SK-MEL-5 (cell line): ENCODE measurements around the gene MIGA2. TPM values are rescaled to one million over a fixed set of nuclear protein-coding genes. Genes with fewer than 3 reads are reported as not detected.

ENCODE experiments used
- DNase-seq: peaks from one replicate; pipeline ENCODE4 v3.0.0-alpha.2; 2016; ENCODE audit warnings: low read depth, low spot score
- in situ Hi-C: cut with HindIII; loops from 2 replicates; pipeline ENCODE4 v1.10.0; 2016; ENCODE audit warnings: low sequenced_read_pairs, high pct_unique_total_duplicates, low pct_unique_long_range_greater_than_20kb
- total RNA-seq: library from RNA; depleted of rRNA; stranded (reverse); fragments of >200 nt; shearing (Covaris generic); gene quantifications from 2 replicates; pipeline ENCODE4 v1.2.3, GENCODE V29; 2014

Gene MIGA2
- total RNA-seq, 1 experiment from 2014 or later, result 13.7 TPM

- DNase-seq, result no peak
- in situ Hi-C loops, result no loop called here
Measured at GRCh38 chr9:129078691-129079503, 42.5 kb downstream of the MIGA2 start.

GRCh38 chr9:129079829-129080228, 43.4 kb downstream of the MIGA2 start:
- DNase-seq, result no peak
- in situ Hi-C loops, result no loop called here

- in situ Hi-C loops, result no loop called here
Measured at GRCh38 chr9:129080298-129080600, 43.8 kb downstream of the MIGA2 start.

DNA sequence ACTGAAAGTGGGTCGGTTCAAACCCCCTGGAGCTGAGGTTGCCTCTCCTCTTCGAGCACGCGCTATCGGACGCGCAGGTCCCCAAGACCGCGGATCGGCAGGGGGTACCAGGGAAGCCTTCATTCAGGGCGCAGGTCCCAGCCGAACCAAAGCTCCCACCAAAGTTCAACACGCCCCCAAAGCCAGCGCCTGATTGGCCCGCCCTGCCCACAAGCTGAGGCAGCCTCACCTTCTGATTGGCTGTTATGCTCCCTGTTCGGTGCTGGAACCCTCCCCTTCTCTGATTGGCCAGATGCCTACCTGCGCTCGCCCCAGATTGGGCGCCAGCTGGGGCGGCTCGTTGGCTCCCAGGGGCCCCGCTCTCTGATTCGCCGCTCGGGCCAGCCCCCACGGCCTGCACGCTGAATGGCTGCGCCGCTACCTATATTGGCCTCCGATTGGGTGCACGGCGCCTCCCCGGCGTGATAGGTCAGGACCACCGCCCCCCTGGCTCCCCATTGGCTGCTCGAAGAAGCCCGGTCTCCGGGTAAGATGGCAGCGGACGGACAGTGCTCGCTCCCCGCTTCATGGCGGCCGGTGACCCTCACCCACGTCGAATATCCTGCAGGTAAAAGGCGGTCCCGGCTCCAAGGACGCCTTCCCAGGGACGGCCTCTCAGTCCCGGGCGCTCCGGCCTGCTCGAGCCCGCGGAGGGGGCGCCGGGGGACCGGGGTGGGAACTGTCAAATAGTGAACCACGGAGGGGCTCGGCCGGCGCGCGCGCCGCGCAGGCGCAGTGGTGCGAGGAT, 44.4 kb downstream of the MIGA2 start, which contains the start of gene DOLPP1:
Gene DOLPP1 (plus strand): TSS at position 511 of the 787 bp plus-strand sequence. CDS start 21 bp downstream, at position 532.
- DNase-seq, result peak; percentile 99
- in situ Hi-C loops, result no loop called here

More at GRCh38 chr9:129080298-129080600, 43.8 kb downstream of the MIGA2 start:
- no peak for DNase-seq

DNA sequence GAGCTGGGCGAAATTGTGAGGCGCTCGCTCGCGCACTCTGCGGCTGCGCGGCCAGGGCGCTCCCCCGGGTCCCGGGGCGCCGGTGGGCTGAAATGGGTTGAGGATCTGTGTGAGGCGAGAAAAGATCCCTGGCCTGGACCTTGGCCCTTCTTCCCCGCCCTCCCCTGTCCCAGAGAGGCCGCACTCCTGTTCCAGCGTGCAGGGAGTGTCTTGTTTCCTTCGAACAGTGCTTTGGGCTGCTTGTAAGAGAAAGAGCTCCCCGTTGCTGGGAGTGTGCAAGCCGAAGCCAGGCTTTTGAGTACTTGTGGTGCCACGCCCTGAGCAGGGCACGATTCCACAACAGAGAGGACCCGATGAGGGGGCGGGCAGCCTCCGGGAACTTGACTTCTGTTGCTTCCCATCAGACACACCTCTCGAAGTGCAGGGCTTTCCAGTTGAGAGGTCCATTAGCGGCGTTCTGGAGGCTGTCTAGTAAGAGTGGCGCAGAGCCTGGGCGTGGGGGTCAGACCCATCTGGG, 45.0 kb downstream of the MIGA2 start:
- no peak for DNase-seq
- in situ Hi-C loops, result no loop called here

GRCh38 chr9:129084087-129084486, 47.7 kb downstream of the MIGA2 start:
- in situ Hi-C loops, result no loop called here
- DNase-seq, result no peak

DNA sequence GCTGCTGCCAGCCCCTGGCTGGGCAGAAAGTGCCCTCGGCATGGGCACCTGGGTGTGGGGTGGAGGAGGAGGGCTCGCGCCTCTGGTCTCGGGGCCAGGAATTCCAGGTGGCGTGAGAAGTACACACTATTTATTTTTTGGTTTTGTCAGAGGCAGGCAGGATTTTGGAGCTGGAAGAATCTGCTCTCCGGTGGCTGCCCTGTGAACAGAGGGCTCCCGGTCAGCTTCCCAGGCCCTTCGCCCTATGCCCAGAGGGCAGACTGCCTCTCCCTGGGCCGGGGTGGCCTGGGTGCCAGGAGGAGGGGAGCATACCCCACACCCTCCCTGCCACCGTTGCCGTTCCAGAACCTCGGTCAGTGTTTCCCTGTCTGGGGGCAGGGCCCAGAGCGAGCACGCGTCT, 52.8 kb downstream of the MIGA2 start:
- DNase-seq, result no peak
- in situ Hi-C loops, result no loop called here

- no peak for DNase-seq
- in situ Hi-C loops, result no loop called here
Measured at GRCh38 chr9:129093602-129094386, 57.4 kb downstream of the MIGA2 start.

DNA sequence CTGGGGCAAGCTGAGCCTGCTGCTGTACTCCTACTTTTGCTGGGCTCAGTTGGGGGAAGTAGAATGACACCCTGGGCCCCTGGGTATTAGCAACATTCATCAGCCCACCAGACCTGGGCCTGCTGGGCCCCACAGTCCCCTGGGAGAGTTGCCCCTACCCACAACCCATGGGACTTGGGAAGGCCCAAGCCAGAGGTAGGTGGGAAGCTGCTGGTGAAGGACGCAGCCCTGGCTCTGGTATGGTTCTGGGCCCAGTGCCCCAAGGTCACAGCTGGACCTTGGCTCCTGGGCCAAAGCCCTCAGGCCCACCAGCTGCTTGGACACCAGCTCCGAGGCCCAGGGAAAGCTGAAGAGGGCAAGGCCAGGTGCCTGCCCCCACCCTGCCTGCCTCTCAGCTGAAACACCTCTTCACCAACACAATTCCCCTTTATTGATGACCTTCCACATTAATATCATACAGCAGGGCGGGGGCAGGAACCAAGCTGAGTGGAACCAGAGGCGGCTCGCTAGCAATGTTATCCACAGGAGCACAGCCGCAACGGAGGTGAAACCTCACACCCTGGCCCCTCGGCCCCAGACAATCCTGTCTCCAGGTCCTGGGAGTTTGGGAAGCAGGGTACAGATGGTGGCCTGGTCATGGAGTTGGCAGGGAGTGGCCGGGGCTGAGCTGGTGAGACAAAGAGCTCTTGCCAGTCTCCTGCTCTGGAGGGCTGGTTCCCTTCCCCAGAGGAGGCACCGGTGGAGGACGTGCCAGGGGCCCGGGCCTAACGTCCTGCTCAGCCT, 58.2 kb downstream of the MIGA2 start:
- DNase-seq, result no peak
- in situ Hi-C loops, result no loop called here

DNA sequence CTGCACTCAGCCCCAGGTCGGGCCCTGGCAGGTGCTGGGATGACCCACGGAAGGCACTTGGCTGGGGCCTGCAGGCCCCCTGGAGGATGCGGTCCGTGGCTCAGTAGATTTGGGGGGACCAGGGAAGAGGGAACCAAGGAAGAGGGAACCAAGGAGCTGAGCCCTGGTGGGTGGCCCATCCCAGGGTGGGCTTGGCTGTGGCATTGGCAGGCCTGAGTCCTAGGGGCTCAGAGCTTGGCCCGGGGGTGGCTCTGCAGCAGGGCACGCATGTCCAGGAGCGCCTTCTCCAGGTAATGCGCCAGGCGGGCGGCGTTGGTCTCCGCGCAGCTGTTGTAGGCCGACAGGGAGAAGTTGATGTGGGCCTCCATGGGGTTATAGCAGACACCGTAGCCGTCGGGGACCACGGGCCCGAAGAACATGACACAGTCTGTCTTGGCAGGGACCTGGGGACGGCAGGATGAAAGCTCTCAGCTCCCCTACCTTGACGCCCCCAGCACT, 58.8 kb downstream of the MIGA2 start:
- in situ Hi-C loops, result no loop called here
- no peak for DNase-seq

DNA sequence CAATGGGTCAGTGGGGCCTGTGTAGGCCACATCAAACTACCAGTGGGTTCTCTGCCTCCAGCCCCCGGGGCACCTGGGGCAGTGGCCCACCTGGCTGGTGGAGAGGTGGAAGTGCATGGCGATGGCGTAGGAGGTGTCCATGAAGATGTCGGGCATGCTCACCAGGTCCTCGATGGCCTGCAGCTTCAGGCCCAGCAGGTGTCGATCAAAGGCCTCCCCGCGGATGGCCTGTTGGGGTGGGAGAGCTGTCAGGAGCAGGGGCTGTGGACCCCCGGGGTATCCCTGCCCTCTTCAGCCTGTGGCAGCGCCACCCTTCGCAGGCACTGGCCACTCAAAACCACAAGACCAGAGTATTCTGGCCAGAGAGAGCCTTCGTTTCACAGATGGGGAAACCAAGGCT, 59.5 kb downstream of the MIGA2 start:
- in situ Hi-C loops, result no loop called here
- DNase-seq, result no peak

DNA sequence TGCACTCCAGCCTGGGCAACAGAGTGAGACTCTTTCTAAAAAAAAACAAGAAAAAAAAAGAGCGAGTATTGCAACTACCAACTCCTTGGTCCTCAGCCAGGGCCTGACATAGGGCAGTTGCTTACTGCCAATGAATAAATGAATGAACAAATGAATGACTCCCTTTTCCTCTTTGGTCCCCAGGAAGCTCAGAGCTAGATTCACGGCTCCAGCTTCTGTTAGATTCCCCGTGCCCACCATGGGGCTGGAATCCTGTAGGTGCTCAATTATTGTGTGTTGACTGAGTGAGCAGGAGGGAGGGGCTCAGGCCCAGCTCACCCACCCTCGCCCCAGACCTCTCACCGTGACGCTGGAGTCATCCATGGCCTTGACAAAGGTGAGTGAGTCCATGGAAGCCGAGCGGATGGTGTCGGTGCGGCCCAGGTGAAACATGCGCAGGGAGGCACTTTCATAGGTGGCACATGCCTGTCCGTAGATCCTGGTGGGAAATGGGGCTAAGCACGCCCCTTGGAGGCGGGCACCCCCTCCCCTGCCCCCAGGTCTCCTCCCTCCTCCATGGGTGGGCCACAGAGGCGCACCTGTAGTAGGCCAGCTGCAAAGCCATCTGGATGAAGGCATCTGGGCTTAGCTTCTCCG, 61.4 kb downstream of the MIGA2 start:
- no peak for DNase-seq
- in situ Hi-C loops, result no loop called here

GRCh38 chr9:129098328-129098727, 61.9 kb downstream of the MIGA2 start:
- in situ Hi-C loops, result no loop called here
- no peak for DNase-seq

GRCh38 chr9:129100383-129101169, 64.2 kb downstream of the MIGA2 start:
- no peak for DNase-seq
- in situ Hi-C loops, result no loop called here

- no peak for DNase-seq
- in situ Hi-C loops, result no loop called here
Measured at GRCh38 chr9:129101279-129101678, 64.9 kb downstream of the MIGA2 start.

DNA sequence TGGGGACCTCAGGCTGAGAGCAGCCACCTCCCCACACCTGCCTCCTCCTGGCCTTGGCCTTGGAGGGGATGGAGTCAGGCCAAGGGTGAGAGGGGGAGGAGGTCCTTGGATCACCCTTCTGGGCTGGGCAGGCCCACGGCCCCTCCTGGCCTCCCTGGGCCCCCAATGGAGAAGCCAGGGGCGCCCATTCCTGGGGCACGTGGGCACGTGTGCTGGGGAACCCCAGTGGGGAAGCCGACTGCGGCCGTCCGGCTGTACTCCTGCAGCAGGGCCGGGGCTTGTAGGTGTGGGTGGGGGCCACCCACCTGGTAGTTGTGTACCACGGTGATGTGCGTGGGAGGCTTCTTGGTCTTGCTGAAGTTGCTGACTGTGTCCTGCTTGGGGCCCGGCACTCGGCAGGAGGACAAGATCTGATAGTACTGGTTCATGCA, 65.7 kb downstream of the MIGA2 start:
- in situ Hi-C loops, result no loop called here
- no peak for DNase-seq
